Naive thymus-derived CD4-positive, alpha-beta T cell (primary cell): ENCODE measurements around the gene MRPL33. TPM values are rescaled to one million over a fixed set of nuclear protein-coding genes. Genes with fewer than 3 reads are reported as not detected.

Experiments
- polyA plus RNA-seq, 2 donors: library from polyadenylated mRNA; unstranded; fragments of 300-500 nt; fragmentation: Illumina TruSeq; gene quantifications; one replicate each; pipeline ENCODE4 v1.2.3, GENCODE V29; 2021
- total RNA-seq, 6 experiments: library from RNA in 5 of 6; stranded (reverse) in 5 of 6; gene quantifications; 1 replicate in 5 of 6; 2 replicates in 1 of 6; pipeline ENCODE4 v1.2.3 and lab custom pipeline; 2021 to 2026

The MRPL33 gene
- total and polyA plus RNA-seq, 7 experiments from 2014 or later: 27.3 to 233 (median 38.8) TPM

Other genes with a start within 250 kb of the MRPL33 start
- 10 to 100 TPM; 26.6 to 64.6 (median 50.1) TPM for gene ZNF512, start 188.7 kb upstream of the MRPL33 start, total RNA-seq
- 10 to 100 TPM; 43.4 to 48.6 TPM for gene ZNF512, start 188.7 kb upstream of the MRPL33 start, polyA plus RNA-seq
- gene CCDC121, start 142.7 kb upstream of the MRPL33 start, total RNA-seq: 1 to 10 TPM in 4 of 5 experiments, under 1 TPM in 1; 0.61 to 2.7 (median 1.9) TPM
- gene CCDC121, start 142.7 kb upstream of the MRPL33 start, polyA plus RNA-seq: 1 to 10 TPM; 1.7 to 2.1 TPM
- gene GPN1, start 142.7 kb upstream of the MRPL33 start, total RNA-seq: 10 to 100 TPM; 27.8 to 45.5 (median 28.9) TPM
- 10 to 100 TPM; 65.0 to 73.6 TPM for gene GPN1, start 142.7 kb upstream of the MRPL33 start, polyA plus RNA-seq
- gene SUPT7L, start 108.1 kb upstream of the MRPL33 start, total RNA-seq: 10 to 100 TPM; 37.9 to 58.6 (median 46.5) TPM
- gene SUPT7L, start 108.1 kb upstream of the MRPL33 start, polyA plus RNA-seq: 10 to 100 TPM; 19.0 to 20.7 TPM
- gene SLC4A1AP, start 107.8 kb upstream of the MRPL33 start, total RNA-seq: 10 to 100 TPM; 14.7 to 27.0 (median 23.2) TPM
- gene SLC4A1AP, start 107.8 kb upstream of the MRPL33 start, polyA plus RNA-seq: 10 to 100 TPM; 28.7 to 37.6 TPM
- gene RBKS, start 118.7 kb downstream of the MRPL33 start, total RNA-seq: 10 to 100 TPM in 1 of 5 experiments, 1 to 10 TPM in 4; 1.5 to 10.8 (median 2.0) TPM
- gene RBKS, start 118.7 kb downstream of the MRPL33 start, polyA plus RNA-seq: 1 to 10 TPM; 3.2 to 5.5 TPM
- gene BABAM2, start 119.0 kb downstream of the MRPL33 start, total RNA-seq: 10 to 100 TPM; 34.2 to 55.8 (median 40.3) TPM
- gene BABAM2, start 119.0 kb downstream of the MRPL33 start, polyA plus RNA-seq: 10 to 100 TPM; 44.2 to 58.2 TPM